Measurements from ENCODE around the gene SEPTIN1.
A peak's percentile ranks its signal among the peaks of the same experiment; 100 is the strongest.
"Not testable (repeated sequence)": the region's sequence is repeated elsewhere in the genome, so short reads cannot be mapped to it uniquely, and the experiment has no call there.

The SEPTIN1 gene

DNA sequence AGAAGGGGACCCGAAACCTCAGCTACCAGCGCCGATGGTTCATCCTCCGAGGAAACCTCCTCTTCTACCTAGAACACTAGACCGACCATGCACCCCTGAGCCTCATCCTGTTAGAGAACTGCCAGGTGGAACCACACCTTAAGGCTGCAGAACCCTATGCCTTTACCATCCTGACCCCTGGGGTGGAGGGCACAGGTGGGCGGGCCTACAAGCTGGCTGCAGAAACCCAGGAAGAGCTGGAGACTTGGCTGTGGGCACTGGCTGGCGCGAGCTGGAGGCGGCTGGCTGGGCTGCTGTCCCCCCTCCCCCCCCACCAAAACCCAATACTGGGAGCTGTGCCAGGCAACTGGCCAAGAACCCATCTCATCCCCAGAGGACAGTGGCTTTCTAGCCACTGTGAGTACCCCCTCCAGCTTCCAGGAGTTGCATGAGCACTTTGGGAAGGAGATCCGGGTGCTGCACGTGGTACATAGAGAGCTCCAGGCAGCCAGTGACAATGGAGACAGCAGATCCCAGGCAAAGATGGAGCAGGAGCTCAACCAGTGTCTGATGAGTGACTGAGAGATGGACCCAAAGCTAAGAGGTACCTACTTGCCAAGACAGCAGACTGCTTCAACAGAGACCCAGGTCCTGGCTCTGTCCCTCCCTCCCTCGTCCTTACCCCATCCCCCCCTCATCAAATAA is 25.8 kb downstream of the SEPTIN1 start:
- no peak for DNase-seq (ENCODE audit: low spot score)

- no peak for DNase-seq (ENCODE audit: low spot score)
Measured at GRCh38 chr16:30355954-30356308, 26.4 kb downstream of the SEPTIN1 start.

- DNase-seq (ENCODE audit: low spot score) = peak; percentile 100
Measured at GRCh38 chr16:30355144-30355953, 27.0 kb downstream of the SEPTIN1 start, which contains the start of gene CD2BP2. TSS of gene CD2BP2 (minus strand) at chr16:30355308. CDS start at chr16:30354681, 627 bp downstream.

DNA sequence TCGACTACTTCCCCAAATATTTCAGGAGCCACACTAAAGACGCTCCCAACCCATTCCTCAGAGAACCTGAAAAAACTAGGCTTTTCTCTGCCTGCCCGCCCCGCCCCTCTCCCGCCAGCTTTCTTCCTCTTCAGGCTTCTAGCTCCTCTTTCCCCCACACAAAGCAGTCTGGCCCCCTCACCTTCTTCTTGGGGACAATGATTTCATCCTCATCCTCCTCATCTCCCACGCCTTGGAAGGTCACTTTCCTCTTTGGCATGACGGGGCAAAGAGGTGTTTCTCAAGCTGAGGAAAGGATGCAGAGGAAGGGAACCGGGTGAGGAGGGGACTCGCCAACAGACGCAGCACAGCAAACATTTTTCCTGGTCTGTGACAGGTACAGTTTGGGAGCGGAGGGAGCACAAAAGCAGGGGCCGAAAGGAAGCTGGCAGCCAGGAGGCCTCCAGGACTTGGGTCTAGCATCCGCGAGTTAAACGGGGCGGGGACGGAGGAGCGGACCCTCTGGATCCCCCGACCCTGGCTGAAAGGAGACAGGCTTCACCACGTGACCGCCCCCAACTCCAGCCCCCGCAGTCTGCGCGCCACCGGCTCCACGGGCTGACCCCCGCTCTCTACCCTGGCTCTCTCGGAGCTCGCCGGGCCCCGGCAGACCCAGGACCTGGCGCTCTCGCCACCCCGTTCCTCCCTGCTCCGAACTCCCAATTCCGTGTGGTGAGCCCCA is 27.8 kb downstream of the SEPTIN1 start:
- no peak for DNase-seq (ENCODE audit: low spot score)

- DNase-seq (ENCODE audit: low spot score) = no peak
Measured at GRCh38 chr16:30353438-30354129, 28.8 kb downstream of the SEPTIN1 start.

DNA sequence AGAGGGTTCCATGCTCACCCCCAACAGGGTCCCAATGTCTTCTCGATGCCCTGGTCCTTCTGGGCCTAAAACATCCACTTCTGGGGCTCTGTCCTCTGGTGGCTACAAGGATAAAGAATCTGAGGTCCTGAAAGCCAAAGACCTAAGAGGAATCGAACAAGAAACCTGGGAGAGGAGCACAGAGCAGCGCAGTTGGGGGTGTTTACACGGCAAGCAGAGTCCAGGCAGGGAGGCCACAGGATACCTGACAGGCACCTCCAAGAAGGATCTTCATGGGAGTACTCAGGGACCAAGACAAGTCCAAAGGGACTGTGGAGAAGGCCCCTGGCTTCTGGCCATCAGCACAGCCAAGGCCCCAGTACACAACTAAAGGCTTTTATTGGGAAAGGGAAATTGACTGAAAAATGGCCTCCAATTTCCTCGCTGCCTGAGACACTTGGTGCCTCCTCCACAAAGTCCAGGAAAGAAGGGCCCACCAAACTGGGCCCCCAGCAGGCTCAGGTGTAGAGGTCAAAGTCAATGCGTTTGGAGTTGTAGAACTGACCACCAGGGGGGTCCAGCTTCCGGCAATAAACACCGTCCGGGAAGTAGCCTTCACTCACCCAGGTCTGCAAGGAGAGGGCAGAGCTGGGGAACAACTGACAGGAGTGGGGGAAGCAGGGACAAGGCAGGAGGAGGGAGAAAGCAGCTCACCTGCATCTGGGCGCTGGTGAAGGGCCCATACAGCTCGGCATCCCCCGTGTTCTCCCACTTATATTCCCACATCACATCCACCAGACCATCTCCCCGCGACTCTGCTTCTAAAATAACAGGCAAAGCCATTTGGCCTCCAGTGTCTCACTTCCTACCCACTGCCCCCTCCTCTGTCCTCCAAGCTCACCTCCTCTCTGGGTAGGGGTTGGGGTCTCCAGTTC is 29.6 kb downstream of the SEPTIN1 start:
- no peak for DNase-seq (ENCODE audit: low spot score)

DNA sequence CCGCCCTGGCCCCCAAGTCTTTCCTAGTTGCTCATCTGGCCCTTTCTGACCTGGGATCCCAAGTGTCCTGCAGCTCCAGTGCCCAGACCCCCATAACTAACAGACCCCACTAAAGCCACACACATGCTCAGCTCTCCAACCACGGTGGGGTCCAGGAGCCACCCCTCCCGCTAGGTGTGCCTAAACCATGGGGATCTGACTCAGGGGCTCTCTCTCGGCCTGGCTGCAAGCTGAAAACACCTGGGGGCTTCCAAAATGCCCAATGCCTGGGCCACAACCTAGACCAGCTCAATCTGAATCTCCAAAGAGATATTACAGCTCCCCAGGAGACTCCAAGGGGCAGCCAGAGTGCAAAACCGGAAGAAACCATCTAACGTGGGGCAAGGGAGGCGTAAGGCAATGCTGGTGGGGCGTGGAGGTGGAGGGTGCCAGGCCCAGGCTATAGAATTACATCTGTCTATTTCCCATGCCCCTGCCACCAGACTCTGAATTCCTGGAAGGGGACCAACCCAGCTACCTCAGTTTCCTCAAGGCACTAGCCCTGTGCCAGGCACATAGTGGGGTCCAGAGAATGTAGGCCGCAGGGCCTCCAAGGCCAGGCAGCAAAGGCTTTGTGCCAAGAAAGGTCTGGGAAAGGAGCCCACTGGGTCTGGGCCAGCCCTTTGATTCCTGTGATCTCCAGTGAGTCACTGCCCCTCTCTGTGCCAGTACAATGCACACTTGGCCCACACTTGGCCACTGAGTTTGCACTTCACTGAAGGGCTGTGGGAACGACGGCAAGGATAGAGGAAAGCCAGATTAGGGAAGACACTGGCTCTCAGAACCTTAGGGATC is 30.6 kb downstream of the SEPTIN1 start:
- DNase-seq (ENCODE audit: low spot score) = no peak

GRCh38 chr16:30351001-30351441 is 31.3 kb downstream of the SEPTIN1 start:
- no peak for DNase-seq (ENCODE audit: low spot score)

GRCh38 chr16:30350134-30350871 is 32.1 kb downstream of the SEPTIN1 start:
- no peak for DNase-seq (ENCODE audit: low spot score)

GRCh38 chr16:30349675-30350074 is 32.7 kb downstream of the SEPTIN1 start:
- no peak for DNase-seq (ENCODE audit: low spot score)

GRCh38 chr16:30348929-30349328 is 33.4 kb downstream of the SEPTIN1 start:
- no peak for DNase-seq (ENCODE audit: low spot score)

DNA sequence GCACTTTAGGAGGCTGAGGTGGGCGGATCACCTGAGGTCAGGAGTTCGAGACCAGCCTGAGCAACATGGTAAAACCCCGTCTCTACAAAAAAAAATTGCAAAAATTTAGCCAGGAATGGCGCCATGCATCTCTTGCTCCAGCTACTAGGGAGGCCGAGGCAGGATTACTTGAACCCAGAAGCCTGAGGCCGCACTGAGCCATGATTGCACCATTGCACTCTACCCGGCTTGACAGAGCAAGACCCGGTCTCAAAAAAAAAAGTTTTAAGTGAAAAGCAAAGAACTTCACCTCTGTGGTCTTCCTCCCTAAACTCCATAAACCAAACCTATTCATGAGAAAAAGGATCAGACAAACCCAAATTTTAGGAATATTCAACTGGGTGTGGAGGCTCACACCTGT is 34.2 kb downstream of the SEPTIN1 start:
- no peak for DNase-seq (ENCODE audit: low spot score)

GRCh38 chr16:30346286-30346685 is 36.1 kb downstream of the SEPTIN1 start:
- no peak for DNase-seq (ENCODE audit: low spot score)

DNA sequence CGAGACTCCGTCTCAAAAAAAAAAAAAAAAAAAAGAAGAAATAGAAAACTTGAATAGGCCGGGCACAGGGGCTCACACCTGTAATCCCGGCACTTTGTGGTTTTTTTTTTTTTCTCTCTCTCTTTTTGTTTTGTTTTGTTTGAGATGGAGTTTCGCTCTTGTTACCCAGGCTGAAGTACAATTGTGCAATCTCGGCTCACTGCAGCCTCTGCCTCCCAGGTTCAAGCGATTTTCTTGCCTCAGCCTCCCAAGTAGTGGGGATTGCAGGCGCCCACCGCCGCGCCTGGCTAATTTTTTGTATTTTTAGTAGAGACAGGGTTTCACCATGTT is 38.9 kb downstream of the SEPTIN1 start:
- not testable (repeated sequence) for DNase-seq (ENCODE audit: low spot score)

DNA sequence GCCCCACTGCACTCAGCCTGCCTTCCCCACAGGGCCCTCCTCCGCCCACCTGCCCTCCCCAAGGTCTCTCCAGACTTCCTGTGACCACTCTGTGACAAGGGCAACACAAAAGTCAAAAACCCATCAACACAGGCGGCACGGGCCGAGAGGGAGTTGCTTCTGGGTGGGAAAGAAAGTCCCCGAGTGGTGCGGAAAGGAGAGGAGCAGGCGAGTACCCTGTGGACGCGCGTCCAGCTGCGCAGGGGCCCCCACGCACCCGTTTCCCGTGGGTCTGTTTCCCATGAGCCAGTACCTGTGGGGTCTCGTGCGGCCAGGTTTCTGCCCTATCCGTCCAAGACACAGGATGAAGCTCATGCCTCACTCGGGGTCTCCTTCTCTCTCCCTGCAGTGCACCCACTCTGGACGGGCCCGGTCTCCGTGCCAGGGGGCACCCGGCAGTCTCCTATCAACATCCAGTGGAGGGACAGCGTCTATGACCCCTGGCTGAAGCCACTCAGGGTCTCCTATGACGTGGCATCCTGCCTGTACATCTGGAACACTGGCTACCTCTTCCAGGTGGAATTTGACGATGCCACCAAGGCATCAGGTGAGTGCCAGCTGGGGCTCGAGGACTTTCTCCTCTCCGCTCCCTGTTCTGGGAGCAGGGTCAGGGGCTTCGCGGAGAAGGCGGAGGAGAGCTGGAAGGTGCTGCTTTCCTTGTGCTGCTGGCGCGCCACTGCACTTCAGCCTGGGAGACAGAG is 39.4 kb downstream of the SEPTIN1 start:
- no peak for DNase-seq (ENCODE audit: low spot score)

GRCh38 chr16:30341971-30342370 is 40.4 kb downstream of the SEPTIN1 start:
- DNase-seq (ENCODE audit: low spot score) = not testable (repeated sequence)

DNA sequence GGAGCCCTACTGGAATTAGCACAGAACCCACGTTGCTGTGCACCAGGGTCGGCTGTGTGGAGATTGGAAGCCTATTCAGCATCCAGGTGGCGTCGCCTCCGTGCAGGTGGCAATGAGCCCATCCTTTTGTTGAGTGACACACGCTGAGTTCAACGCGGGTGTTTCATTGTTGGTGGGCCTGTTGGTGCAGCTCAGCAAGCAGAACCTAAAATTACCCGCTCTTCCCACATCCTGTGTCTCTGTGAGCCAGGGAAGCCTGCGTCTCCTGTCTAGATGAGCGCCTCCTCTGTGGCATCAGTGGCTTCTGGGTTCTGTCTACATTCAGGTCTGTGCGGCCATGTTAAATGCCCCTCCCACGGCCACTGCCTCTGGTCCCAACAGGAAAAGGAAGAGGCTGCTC is 41.7 kb downstream of the SEPTIN1 start:
- DNase-seq (ENCODE audit: low spot score) = no peak

GRCh38 chr16:30338715-30339114 is 43.6 kb downstream of the SEPTIN1 start:
- not testable (repeated sequence) for DNase-seq (ENCODE audit: low spot score)

- not testable (repeated sequence) for DNase-seq (ENCODE audit: low spot score)
Measured at GRCh38 chr16:30337964-30338357, 44.4 kb downstream of the SEPTIN1 start.

Measured in kidney capillary endothelial cell (primary cell).